Heart left ventricle (tissue), 13 donors: ENCODE data around the gene FAP.

Experiments used
- POLR2A ChIP-seq, 2 donors: fragments of 450-650 bp; IDR thresholded peaks; one replicate each; pipeline ENCODE4 v1.6.1; 2017; ENCODE audit warnings: antibody characterized with exemption in 2 of 2, mild to moderate bottlenecking in 2 of 2, moderate library complexity in 2 of 2
- TF ChIP-seq, protein P1 (sequence below), 12 donors: fragments of 200-600 bp; sonication (generic) in 4 of 12; IDR thresholded peaks; one replicate each; pipeline versions ENCODE4 v1.5.0 to v1.8.0; 2018 to 2022; ENCODE audit warnings: antibody characterized with exemption in 12 of 12, mild to moderate bottlenecking in 5 of 12
- donor health status: ischemic (EF 13 %, LVEDD 7.1; RV severe dilation, severe dysfunction).
- donor health status: DM: no; HTN: yes; CAD: no.
- donor health status: DM: no; HTN: no; CAD: no.
- donor health status: ischemic (EF 25% LVEDD 6.9; RV normal size, moderate dysfunction).
- donor health status: ischemic (EF 25% LVEDD 5.7; RV mildly dilated, moderate dysfunction).
- donor health status: ischemic (EF 35%, LVEDD 5.7; RV mildly dilated, moderate dysfunction).
- donor health status: nonischemic (EF 11% LVEDD 7.7; RV severe dilation, severe dysfunction).
- donor health status: DM: yes; HTN: yes; CAD: no.
- donor health status: PGD.
- donor health status: ischemic (EF 29% LVEDD 5.4; RV normal size, mild dysfunction).
- donor health status: nonischemic (EF 23%, LVEDD 6.1; RV moderate dilation, normal function).

DNA sequence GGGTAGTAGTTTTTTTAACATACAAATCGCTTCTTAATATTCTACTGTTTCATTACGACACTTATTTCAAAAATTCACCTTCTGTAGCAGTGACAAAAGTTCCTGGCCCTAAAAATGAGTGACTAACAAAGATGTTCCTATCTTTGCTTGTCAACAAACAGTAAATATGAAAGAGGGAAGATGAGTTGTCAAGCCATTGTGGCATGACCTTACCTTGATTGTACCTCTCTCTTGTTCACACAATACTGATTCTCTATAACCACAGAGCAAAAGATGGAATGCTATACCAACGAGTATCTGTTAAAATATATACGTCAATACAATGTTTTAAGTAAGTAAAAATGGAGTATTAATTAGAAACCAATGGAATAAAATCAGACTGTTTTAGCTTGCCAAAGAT lies 76.5 kb downstream of the FAP start:
- TF ChIP-seq, protein P1, sequence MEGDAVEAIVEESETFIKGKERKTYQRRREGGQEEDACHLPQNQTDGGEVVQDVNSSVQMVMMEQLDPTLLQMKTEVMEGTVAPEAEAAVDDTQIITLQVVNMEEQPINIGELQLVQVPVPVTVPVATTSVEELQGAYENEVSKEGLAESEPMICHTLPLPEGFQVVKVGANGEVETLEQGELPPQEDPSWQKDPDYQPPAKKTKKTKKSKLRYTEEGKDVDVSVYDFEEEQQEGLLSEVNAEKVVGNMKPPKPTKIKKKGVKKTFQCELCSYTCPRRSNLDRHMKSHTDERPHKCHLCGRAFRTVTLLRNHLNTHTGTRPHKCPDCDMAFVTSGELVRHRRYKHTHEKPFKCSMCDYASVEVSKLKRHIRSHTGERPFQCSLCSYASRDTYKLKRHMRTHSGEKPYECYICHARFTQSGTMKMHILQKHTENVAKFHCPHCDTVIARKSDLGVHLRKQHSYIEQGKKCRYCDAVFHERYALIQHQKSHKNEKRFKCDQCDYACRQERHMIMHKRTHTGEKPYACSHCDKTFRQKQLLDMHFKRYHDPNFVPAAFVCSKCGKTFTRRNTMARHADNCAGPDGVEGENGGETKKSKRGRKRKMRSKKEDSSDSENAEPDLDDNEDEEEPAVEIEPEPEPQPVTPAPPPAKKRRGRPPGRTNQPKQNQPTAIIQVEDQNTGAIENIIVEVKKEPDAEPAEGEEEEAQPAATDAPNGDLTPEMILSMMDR (IDR thresholded peaks at IDR 0.05), result no peak
- no peak for TF ChIP-seq POLR2A (IDR thresholded peaks at IDR 0.05)
